K562 (cell line): ENCODE results near the gene GLMP. TPM values are rescaled to one million over a fixed set of nuclear protein-coding genes. Genes with fewer than 3 reads are reported as not detected.

ENCODE experiments used
- CSDE1 ChIP-seq, 2 experiments: fragments of 450-650 bp; IDR thresholded peaks; 2 replicates each; pipeline ENCODE4 v1.6.1; 2016; ENCODE audit warnings: mild to moderate bottlenecking in 1 of 2
- ELF1 ChIP-seq: fragments of 200-800 bp; sonication (Bioruptor generic); IDR thresholded peaks from 2 replicates; pipeline ENCODE4 v1.6.1; 2016; ENCODE audit warnings: missing genetic modification characterization, missing compliant biosample characterization
- ESRRB ChIP-seq: fragments of 250-450 bp; sonication (Bioruptor Pico); IDR thresholded peaks from 2 replicates; pipeline ENCODE4 v1.5.0; 2020; ENCODE audit warnings: mild to moderate bottlenecking, moderate library complexity, borderline replicate concordance
- HEY1 ChIP-seq: fragments of 250-450 bp; sonication (Bioruptor Pico); IDR thresholded peaks from 2 replicates; pipeline ENCODE4 v1.5.0; 2020; ENCODE audit warnings: mild to moderate bottlenecking, moderate library complexity, borderline replicate concordance
- HOXB6 ChIP-seq: fragments of 250-450 bp; sonication (Bioruptor Pico); IDR thresholded peaks from 2 replicates; pipeline ENCODE4 v1.5.1; 2022; ENCODE audit warnings: mild to moderate bottlenecking, borderline replicate concordance
- ZNF76 ChIP-seq: fragments of 250-450 bp; sonication (Bioruptor Pico); IDR thresholded peaks from 2 replicates; pipeline ENCODE4 v1.4.0; 2020; ENCODE audit warnings: mild to moderate bottlenecking, moderate library complexity, borderline replicate concordance
- polyA plus RNA-seq, 8 experiments: library from polyadenylated mRNA; depleted of rRNA in 4 of 8; stranded (reverse) in 5 of 8; unstranded in 3 of 8; fragments of >200 nt; fragmentation: Nextera tagmentation in 2 of 8; fragmentation: Illumina TruSeq in 1 of 8; extraction: Ambion mirVana in 2 of 8; extraction: Trizol in 1 of 8; gene quantifications; 2 replicates each; pipeline versions ENCODE4 v1.2.1 to v1.2.3, GENCODE V29; 2011 to 2014; ENCODE audit warnings: inconsistent platforms in 1 of 8, missing spikeins in 1 of 8
- total RNA-seq, 7 experiments: library from RNA; depleted of rRNA in 6 of 7; stranded (reverse); fragments of >200 nt in 6 of 7; fragmentation: Illumina TruSeq in 2 of 7; extraction: Trizol in 2 of 7; gene quantifications; 2 replicates each; pipeline versions ENCODE4 v1.2.1 to v1.2.3, GENCODE V29; 2011 to 2021; ENCODE audit warnings: low replicate concordance in 1 of 7
- TF ChIP-seq, protein P1 (sequence below), 2 experiments: fragments of 450-650 bp; conservative IDR thresholded peaks; 2 replicates each; pipeline ENCODE4 v1.6.1; 2017; ENCODE audit warnings: mild to moderate bottlenecking in 2 of 2, moderate library complexity in 2 of 2
- TF ChIP-seq, protein P2 (sequence below): fragments of 200-600 bp; sonication (generic); IDR thresholded peaks from one replicate; pipeline ENCODE4 v1.6.1; 2012; ENCODE audit warnings: mild to moderate bottlenecking, low read depth, low read length, inconsistent platforms
- TF ChIP-seq, protein P3 (sequence below), 2 experiments: fragments of 450-650 bp in 1 of 2; IDR thresholded peaks; 2 replicates each; pipeline ENCODE4 v1.6.1; 2011 to 2017; ENCODE audit warnings: low read depth in 2 of 2, antibody characterized with exemption in 1 of 2, borderline replicate concordance in 1 of 2, low read length in 1 of 2, mild to moderate bottlenecking in 1 of 2, mixed read lengths in 1 of 2; ENCODE audit not compliant: control insufficient read depth in 1 of 2

The GLMP gene
- total and polyA plus RNA-seq, 9 of the 15 experiments (the other 6 are each of a cell fraction or from before 2014, with no cell fraction given), result 8.3 to 28.2 (median 22.4) TPM

DNA sequence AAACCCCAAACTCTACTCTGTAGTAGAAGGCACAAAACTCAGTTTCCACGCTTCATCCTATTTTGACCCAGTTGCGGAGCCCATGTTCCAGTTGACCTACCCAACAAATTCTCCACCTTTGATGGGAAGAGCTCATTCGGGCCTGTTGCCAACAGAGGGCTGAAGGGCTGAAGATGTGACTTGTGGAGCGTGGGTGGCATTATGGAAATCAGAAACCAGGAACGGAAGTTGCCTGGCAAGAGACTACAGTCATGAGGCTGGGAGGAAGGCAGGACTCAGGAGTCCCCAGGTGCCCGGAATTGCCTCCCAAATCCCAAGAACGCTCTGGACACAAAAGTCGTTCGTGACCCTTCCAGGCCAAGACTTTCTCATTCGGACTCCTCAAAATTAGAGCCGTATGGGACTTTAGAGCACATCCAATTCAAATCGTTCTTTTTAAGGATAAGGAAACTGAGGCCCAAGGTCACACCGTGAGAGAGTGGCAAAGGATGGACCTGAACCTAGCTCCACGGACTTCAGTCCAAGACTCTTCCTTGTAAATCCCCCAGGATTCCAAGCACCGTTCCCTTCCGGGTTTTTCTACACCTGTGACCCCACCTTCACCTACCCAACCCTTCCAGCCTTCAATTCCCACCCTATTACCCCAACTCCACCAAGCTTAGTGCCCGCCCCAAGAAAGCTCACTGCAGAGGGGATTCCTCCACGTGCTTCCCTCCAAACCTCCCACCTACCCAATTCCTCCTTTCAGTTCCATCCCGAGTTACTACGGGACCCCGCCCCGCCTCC is 13.6 kb downstream of the GLMP start (continued):
- TF ChIP-seq, protein P1, sequence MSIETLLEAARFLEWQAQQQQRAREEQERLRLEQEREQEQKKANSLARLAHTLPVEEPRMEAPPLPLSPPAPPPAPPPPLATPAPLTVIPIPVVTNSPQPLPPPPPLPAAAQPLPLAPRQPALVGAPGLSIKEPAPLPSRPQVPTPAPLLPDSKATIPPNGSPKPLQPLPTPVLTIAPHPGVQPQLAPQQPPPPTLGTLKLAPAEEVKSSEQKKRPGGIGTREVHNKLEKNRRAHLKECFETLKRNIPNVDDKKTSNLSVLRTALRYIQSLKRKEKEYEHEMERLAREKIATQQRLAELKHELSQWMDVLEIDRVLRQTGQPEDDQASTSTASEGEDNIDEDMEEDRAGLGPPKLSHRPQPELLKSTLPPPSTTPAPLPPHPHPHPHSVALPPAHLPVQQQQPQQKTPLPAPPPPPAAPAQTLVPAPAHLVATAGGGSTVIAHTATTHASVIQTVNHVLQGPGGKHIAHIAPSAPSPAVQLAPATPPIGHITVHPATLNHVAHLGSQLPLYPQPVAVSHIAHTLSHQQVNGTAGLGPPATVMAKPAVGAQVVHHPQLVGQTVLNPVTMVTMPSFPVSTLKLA (conservative IDR thresholded peaks at IDR 0.05), result no peak
- TF ChIP-seq, protein P2, sequence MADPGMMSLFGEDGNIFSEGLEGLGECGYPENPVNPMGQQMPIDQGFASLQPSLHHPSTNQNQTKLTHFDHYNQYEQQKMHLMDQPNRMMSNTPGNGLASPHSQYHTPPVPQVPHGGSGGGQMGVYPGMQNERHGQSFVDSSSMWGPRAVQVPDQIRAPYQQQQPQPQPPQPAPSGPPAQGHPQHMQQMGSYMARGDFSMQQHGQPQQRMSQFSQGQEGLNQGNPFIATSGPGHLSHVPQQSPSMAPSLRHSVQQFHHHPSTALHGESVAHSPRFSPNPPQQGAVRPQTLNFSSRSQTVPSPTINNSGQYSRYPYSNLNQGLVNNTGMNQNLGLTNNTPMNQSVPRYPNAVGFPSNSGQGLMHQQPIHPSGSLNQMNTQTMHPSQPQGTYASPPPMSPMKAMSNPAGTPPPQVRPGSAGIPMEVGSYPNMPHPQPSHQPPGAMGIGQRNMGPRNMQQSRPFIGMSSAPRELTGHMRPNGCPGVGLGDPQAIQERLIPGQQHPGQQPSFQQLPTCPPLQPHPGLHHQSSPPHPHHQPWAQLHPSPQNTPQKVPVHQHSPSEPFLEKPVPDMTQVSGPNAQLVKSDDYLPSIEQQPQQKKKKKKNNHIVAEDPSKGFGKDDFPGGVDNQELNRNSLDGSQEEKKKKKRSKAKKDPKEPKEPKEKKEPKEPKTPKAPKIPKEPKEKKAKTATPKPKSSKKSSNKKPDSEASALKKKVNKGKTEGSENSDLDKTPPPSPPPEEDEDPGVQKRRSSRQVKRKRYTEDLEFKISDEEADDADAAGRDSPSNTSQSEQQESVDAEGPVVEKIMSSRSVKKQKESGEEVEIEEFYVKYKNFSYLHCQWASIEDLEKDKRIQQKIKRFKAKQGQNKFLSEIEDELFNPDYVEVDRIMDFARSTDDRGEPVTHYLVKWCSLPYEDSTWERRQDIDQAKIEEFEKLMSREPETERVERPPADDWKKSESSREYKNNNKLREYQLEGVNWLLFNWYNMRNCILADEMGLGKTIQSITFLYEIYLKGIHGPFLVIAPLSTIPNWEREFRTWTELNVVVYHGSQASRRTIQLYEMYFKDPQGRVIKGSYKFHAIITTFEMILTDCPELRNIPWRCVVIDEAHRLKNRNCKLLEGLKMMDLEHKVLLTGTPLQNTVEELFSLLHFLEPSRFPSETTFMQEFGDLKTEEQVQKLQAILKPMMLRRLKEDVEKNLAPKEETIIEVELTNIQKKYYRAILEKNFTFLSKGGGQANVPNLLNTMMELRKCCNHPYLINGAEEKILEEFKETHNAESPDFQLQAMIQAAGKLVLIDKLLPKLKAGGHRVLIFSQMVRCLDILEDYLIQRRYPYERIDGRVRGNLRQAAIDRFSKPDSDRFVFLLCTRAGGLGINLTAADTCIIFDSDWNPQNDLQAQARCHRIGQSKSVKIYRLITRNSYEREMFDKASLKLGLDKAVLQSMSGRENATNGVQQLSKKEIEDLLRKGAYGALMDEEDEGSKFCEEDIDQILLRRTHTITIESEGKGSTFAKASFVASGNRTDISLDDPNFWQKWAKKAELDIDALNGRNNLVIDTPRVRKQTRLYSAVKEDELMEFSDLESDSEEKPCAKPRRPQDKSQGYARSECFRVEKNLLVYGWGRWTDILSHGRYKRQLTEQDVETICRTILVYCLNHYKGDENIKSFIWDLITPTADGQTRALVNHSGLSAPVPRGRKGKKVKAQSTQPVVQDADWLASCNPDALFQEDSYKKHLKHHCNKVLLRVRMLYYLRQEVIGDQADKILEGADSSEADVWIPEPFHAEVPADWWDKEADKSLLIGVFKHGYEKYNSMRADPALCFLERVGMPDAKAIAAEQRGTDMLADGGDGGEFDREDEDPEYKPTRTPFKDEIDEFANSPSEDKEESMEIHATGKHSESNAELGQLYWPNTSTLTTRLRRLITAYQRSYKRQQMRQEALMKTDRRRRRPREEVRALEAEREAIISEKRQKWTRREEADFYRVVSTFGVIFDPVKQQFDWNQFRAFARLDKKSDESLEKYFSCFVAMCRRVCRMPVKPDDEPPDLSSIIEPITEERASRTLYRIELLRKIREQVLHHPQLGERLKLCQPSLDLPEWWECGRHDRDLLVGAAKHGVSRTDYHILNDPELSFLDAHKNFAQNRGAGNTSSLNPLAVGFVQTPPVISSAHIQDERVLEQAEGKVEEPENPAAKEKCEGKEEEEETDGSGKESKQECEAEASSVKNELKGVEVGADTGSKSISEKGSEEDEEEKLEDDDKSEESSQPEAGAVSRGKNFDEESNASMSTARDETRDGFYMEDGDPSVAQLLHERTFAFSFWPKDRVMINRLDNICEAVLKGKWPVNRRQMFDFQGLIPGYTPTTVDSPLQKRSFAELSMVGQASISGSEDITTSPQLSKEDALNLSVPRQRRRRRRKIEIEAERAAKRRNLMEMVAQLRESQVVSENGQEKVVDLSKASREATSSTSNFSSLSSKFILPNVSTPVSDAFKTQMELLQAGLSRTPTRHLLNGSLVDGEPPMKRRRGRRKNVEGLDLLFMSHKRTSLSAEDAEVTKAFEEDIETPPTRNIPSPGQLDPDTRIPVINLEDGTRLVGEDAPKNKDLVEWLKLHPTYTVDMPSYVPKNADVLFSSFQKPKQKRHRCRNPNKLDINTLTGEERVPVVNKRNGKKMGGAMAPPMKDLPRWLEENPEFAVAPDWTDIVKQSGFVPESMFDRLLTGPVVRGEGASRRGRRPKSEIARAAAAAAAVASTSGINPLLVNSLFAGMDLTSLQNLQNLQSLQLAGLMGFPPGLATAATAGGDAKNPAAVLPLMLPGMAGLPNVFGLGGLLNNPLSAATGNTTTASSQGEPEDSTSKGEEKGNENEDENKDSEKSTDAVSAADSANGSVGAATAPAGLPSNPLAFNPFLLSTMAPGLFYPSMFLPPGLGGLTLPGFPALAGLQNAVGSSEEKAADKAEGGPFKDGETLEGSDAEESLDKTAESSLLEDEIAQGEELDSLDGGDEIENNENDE, result no peak
- TF ChIP-seq ZNF76 (no peak), CSDE1 (IDR thresholded peaks at IDR 0.05) (no peak), ELF1 (no peak), ESRRB (CRISPR knock-in tag) (no peak), HEY1 (CRISPR knock-in tag) (no peak), HOXB6 (no peak)
- TF ChIP-seq, protein P3, sequence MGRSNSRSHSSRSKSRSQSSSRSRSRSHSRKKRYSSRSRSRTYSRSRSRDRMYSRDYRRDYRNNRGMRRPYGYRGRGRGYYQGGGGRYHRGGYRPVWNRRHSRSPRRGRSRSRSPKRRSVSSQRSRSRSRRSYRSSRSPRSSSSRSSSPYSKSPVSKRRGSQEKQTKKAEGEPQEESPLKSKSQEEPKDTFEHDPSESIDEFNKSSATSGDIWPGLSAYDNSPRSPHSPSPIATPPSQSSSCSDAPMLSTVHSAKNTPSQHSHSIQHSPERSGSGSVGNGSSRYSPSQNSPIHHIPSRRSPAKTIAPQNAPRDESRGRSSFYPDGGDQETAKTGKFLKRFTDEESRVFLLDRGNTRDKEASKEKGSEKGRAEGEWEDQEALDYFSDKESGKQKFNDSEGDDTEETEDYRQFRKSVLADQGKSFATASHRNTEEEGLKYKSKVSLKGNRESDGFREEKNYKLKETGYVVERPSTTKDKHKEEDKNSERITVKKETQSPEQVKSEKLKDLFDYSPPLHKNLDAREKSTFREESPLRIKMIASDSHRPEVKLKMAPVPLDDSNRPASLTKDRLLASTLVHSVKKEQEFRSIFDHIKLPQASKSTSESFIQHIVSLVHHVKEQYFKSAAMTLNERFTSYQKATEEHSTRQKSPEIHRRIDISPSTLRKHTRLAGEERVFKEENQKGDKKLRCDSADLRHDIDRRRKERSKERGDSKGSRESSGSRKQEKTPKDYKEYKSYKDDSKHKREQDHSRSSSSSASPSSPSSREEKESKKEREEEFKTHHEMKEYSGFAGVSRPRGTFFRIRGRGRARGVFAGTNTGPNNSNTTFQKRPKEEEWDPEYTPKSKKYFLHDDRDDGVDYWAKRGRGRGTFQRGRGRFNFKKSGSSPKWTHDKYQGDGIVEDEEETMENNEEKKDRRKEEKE (IDR thresholded peaks at IDR 0.05; ENCODE audit: borderline replicate concordance in 1 of 2, control insufficient read depth in 1 of 2, low read depth in 2 of 2, low read length in 1 of 2), result 0 out of 4 replicates have a peak, but pooled peaks of 1 of the 2 experiments have one; percentile 47
